ENCODE results near the gene SLC44A3.

DNA sequence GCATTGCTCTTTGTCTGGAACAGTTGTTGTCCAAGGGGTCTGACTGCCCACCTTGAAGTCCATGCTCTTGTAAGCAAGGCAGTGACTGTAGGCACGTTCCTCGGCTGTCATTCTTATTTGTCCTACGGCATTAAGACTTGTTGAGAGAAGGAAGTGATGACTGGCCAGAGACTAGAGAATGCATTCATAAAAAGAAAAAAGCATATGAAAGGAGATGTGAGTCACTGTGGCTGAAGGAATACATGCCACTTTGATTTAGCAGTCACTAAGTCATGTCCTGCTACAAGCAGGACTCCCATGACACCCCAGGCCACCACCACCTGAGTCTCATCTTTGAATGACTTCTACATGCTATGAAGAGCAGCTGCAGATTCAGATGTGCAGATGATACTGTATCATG lies 56.2 kb downstream of the SLC44A3 start:
- TF ChIP-seq, protein P1, sequence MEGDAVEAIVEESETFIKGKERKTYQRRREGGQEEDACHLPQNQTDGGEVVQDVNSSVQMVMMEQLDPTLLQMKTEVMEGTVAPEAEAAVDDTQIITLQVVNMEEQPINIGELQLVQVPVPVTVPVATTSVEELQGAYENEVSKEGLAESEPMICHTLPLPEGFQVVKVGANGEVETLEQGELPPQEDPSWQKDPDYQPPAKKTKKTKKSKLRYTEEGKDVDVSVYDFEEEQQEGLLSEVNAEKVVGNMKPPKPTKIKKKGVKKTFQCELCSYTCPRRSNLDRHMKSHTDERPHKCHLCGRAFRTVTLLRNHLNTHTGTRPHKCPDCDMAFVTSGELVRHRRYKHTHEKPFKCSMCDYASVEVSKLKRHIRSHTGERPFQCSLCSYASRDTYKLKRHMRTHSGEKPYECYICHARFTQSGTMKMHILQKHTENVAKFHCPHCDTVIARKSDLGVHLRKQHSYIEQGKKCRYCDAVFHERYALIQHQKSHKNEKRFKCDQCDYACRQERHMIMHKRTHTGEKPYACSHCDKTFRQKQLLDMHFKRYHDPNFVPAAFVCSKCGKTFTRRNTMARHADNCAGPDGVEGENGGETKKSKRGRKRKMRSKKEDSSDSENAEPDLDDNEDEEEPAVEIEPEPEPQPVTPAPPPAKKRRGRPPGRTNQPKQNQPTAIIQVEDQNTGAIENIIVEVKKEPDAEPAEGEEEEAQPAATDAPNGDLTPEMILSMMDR (IDR thresholded peaks at IDR 0.05) = no peak
- no peak for TF ChIP-seq EP300 (IDR thresholded peaks at IDR 0.05)
- TF ChIP-seq POLR2A (IDR thresholded peaks at IDR 0.05) = no peak
- TF ChIP-seq POLR2AphosphoS5 (IDR thresholded peaks at IDR 0.05) = no peak

Measured in upper lobe of left lung (tissue), 4 donors.